Activated naive CD8-positive, alpha-beta T cell treated with anti-CD3 and anti-CD28 coated beads, Interleukin-2, amount 50 U/mL, for 16 hours (primary cell): ENCODE data around the gene NKD1.
"Not testable (repeated sequence)": the region's sequence is repeated elsewhere in the genome, so short reads cannot be mapped to it uniquely, and the experiment has no call there.

Experiments
- DNase-seq: peaks from one replicate; pipeline ENCODE4 v3.0.0-alpha.2; 2020; ENCODE audit warnings: low read depth, low spot score

The NKD1 gene

DNA sequence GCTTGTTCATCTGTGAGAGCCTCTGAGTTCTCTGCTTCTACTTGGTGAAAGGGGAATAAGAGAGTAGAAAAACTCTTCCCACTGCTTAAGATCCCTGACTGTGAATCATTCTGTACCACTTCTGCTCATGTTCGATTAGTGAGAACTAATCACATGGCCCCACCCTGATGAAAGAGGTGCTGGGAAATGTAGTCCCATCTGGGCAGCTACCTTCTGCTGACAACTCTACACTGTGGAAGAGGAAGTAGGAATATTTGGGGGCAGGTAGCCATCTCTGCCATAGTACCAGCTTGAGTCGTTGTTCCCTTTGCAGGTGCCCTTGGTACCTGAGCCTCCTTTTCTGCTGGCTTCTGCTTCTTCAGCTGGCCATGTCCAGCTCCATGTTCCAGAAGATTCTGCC is 29.9 kb downstream of the NKD1 start:
- no peak for DNase-seq

GRCh38 chr16:50579373-50579772 is 31.2 kb downstream of the NKD1 start:
- not testable (repeated sequence) for DNase-seq

DNA sequence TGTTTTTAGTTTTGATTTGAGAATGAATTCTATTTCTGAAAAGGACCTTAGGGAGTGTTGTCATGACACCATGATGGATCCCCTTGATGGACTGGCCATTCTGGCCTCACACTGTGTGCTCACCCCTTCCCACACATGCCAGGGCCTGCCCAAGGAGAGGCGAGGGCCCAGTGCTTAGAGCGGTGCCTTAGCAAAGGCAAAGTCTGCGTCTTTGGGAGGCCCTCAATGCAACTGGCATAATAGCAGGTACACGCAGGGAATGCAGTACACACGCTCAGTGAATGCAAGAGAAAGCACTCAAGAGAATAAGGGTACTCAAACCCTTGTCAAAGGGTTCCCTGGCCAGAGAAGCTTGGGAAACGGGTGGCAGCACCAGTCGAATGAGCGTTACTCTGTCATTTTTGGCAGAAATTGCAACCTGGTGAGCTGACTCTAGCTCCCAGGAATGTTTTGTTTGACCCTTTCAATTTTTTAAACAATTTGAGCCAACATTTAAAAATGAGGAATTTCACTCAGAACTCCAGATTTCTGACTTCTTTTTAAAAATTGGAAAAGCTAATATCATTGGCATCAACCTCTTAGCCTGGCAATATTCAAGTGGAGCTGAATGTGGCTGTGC is 32.1 kb downstream of the NKD1 start:
- DNase-seq = no peak

DNA sequence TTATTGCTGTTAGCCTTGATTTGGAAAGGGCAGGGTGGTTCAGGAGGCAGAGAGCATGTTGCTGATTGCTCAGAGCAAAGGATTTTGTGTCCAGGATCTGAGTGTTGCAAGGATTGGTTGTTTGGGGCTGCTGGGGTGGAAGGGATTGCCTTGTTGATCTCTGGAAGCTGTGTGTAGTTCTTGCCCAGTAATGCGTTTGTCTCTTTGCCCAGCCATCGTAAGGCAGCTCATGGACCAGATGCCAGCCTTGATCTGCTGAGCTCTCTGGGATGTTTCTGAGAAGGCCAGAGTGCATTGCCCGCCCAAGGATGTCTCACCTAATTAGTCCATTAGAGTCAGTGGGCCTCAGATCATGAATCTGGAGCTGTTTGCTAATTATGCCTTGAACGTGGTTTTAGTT is 33.6 kb downstream of the NKD1 start:
- DNase-seq = no peak

DNA sequence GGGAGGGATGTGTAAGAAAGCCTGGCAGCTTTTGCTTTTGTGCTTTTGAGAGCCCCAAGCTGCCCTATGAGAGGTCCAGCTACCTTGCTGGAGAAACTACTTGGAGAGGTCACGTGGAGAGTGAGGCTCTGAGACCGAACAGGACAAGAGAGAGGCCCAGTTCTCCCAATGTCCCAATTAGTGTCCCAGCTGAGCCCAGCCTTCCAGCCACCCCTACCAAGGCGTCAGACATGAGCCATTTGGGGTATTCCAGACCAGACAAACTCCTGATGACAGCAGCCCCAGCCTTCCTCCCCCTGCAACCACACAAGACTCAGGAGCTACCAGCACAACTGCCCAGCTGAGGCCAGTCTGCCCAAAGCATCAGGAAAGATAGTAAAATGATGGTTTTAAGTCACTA is 35.0 kb downstream of the NKD1 start:
- no peak for DNase-seq

GRCh38 chr16:50584033-50584722 is 36.0 kb downstream of the NKD1 start:
- no peak for DNase-seq

DNA sequence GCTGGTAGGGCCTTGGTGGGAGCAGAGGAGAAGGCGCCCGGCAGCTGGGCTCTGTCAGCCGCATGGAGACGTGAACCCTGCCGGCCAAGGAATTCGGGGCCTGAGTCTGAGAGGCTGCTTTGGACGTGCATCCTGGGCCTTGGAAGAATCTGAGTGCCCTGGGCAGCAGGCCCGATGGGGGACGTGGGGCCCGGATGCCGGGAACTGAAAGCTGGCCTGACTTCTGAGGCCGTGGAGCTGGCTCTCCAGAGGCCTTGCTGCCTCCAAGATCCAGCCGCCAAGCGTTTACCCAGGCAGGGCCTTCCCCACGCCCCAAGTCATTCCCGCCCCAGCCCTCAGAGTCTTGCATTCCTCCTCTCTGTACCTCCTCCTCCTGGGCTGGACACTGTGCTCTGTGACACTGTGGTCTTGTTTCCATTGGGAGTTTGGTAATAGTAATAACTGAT is 37.2 kb downstream of the NKD1 start:
- no peak for DNase-seq

GRCh38 chr16:50587543-50587942 is 39.3 kb downstream of the NKD1 start:
- no peak for DNase-seq

GRCh38 chr16:50588276-50588675 is 40.1 kb downstream of the NKD1 start:
- DNase-seq = no peak

DNA sequence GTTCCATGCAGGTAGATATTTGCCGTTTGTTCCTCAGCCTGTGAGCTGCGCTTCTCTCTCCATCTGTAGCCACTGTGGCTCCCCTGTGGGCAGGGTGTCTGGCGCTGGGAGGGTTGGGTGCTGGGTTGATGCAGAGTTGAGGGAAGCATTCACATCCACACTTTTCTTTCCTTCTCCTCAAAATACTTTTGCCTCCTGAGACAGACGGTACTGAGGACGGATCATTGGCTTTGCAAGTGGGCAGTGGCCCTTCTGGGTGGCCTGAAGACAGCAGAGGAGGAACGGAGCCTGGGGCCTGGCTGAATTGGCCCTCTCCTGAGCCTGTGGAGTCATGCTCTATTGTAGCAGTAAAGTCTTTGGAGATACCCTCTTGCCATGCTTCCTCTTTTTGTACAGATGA is 43.0 kb downstream of the NKD1 start:
- no peak for DNase-seq

- no peak for DNase-seq
Measured at GRCh38 chr16:50591800-50592771, 43.9 kb downstream of the NKD1 start.

DNA sequence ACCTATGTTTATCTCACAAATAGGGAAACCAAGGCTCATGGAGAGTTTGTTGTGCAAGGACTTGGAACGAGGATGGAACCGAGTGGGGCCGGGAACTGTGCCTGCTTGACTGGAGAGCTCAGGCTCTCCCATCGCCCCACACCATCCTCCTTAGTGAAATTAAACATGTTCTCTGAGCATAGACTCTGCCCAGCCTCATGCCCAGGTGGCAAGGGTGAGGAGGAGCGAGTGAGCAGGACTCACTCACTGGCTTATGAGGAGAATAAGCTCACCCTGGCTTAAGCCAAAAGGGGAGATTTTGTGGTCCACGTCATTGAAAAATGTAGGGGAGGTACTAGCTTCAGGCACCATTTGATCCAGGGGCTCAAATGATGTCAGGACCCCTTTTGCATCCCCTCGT is 44.8 kb downstream of the NKD1 start:
- DNase-seq = no peak

GRCh38 chr16:50593410-50594150 is 45.4 kb downstream of the NKD1 start:
- no peak for DNase-seq

DNA sequence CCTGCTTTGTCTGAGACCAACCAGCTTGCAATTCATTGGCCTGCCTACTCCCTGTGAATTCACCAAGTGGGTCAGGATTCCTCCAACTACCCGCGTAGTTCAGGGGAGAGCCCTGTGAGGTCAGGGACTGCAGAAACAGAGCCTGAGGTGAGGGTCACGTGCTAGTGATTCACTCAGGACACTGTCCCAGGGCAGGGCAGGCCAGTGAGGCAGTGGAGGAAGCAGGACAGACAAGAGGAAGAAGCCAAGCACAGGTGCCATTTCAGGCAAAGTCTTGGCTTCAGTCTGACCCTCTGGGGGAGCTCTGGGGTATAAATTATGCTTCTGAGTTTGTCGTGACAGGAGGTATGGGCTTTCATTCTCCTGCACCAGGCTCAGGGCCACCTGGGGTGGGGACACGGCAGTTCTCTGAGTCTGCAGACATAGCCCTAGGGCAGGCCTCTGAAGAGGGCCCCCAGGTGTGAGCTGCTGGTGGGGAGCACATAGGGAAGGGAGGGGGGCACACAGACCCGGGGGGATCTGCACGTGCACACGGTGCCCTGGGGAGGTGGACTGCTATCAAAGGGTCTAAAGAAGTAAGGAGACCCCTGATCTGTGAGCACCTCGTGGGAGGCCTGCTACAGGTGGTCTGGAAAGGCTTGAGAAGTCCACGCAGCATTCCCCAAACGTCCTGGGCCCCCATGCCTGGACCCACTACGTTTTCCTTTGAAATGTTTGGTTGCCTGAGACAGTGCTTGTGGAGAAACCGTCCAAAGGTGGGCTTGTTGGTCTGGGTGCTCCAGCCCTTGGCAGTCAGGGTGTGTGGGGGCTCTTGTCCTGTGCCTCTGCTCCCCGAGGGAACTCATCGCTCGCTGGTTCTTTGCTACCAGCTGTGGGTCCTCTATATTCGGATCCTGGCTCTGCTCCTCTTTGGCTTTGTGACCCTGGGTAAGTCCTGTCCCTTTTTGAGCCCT is 46.4 kb downstream of the NKD1 start:
- DNase-seq = no peak

DNA sequence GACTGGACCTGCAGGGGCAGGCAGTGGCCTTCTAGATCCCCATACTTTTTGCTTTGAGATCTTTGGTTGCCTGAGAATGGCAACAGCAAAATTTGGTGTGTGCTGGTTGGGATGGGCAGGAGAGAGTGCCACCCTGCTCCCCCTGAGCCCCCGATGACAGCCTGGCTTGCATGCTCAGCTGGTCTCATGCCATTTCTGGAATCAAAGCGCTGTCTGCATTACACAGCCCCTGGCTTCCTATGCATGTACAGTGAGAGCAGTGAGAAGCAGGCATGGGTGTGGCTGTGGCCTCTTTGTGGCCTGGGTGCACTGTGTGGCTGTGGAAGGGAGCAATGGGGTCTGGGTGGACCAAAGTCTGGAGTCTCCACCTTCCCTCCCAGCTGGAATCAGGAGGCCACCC is 47.7 kb downstream of the NKD1 start:
- no peak for DNase-seq

DNA sequence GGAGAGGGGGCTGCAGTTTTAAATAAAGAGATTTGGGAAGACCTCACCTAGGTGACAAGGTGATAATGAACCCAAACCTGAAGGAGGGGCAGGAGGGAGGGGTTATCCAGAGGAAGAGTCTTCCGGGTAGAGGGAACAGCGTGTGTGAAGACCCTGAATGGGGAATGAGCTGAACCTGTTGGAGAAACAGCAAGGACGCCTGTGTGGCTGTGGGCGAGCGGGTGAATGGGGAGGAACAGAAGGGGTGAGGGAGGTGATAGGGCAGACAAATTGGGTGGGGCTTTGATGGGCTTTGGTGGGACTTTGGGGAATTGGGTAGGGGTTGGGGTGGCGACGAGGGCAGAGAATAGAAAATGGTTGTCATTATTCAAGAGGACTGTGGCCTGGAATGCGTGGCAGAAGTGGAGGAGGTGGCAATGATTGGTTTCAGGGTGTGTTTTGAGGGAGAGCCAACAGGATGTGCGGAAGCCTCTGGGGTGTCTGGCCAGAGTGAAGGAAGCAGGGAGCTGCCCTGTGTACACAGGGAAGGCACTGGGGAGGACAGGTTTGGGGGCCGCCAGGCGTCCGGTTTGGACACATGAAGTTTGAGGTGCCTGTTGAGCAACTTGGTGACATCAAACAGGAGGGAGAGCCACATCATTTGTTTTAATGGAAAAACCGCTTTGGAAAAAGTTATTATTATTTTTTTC is 48.7 kb downstream of the NKD1 start:
- no peak for DNase-seq

- DNase-seq = no peak
Measured at GRCh38 chr16:50597563-50598255, 49.5 kb downstream of the NKD1 start.

DNA sequence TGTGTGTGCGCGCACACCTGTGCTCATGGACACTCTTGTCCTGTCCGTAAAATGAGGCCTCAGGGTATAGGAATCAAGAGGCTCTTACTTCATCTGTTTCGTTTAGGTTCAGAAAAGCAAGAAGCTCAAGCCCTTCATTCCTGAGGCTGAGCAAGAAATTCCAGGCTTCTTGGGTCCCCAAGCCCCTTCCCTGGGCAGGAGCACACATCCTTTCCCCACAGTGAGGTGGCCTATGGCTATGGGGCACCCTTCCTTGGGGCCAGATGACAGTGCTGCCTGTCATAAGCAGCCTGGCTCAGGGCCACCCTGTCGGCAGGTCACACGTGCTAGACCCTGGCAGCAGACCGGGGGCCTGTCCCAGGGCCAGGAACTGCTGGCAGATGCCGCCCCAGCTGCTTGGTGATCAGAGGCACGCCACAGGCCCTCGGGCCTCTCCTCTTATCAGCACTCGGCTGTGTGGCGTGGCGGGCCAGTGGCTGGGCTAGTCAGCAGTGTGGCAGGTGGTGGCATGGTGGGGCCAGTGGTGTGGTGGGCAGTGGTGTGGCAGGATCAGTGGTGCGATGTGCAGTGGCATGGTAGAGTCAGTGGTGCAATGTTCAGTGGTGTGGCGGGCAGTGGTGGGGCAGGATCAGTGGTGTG is 50.2 kb downstream of the NKD1 start:
- DNase-seq = no peak

DNA sequence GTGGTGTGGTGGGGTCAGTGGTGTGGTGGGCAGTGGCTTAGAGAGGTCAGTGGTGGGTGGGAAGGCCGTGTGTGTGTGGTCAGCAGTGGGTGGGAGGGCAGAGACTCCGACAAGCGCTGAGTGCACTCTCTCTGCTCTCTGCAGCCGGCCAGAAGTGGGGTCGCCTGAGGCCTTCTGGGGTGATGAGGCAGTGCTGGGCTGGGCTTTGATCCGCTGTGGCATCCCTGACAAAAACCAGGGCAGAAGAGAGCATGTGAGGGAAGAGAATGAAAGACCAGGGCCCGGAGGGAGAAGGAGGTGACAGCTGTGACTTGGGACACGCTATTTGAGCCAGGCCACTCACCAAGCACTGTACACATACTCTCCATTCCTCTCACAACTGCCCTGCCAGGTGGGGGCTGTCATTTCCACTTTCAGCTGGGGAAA is 50.8 kb downstream of the NKD1 start:
- no peak for DNase-seq
